Measurements from ENCODE around the gene CSRNP2. TPM values are rescaled to one million over a fixed set of nuclear protein-coding genes. Genes with fewer than 3 reads are reported as not detected.
A peak's percentile ranks its signal among the peaks of the same experiment; 100 is the strongest.

The CSRNP2 gene
- total RNA-seq, 3 donors from 2014 or later, result 16.8 to 29.5 (median 16.9) TPM

DNA sequence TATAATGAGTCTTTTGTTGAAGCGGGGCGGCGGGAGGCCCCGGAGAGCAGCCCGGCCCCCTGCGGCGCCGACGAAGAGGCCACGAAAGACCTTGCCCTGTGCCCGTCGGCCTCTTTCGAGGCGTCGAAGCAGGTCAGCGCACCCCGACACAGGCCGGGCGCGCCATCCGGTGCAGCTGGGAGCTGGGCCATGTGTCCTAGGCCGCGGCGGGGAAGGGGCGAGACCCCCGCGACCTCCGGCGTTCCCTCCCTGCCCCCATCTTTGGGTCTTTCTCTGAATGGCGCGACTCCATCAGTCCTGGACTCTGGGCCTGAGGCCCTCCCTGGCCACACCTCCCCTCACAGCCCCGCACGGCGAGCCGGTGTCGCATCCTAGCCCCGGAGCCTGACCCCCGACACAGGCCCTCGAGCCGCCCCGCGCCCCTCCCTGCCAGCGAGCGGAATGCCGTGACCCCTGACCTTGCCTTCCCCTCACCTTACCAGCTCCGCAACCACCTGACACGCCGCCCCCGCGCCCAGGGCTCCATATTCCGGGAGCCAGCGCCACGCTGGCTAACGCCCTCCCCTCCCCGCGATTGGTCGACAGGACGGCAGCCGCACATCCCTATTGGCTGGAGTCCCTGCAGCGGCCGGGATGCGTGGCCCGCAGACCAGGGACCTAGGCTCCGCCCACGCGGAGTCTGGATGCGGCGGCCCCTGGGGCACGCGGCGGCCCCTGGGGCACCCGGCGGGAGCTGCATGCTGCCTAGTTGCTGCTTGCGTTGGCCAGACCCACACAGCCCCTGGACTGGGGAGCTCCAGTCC, 57.4 kb downstream of the CSRNP2 start, which contains the start of gene SLC11A2:
TSS of gene SLC11A2 (minus strand) at position 549 of the 803 bp plus-strand sequence. CDS start 15,656 bp downstream, outside the sequence.
- DNase-seq (peak; percentile 96 to 97 (median 97)), ATAC-seq (peak; percentile 96)
- Histone ChIP-seq H3K36me3 (ENCODE audit: low read depth) (no peaks in the 10 kb centered on the region), H3K4me1 (ENCODE audit: low read depth) (peaks cover 12% of the 10 kb centered on the region), H3K9me3 (no peaks in the 10 kb centered on the region), H3K4me3 (peak within 1 kb of the TSS; percentile 79)
- intact Hi-C loops (cut with DNase I, micrococcal nuclease), result no loop called here
- TF ChIP-seq, protein P1, sequence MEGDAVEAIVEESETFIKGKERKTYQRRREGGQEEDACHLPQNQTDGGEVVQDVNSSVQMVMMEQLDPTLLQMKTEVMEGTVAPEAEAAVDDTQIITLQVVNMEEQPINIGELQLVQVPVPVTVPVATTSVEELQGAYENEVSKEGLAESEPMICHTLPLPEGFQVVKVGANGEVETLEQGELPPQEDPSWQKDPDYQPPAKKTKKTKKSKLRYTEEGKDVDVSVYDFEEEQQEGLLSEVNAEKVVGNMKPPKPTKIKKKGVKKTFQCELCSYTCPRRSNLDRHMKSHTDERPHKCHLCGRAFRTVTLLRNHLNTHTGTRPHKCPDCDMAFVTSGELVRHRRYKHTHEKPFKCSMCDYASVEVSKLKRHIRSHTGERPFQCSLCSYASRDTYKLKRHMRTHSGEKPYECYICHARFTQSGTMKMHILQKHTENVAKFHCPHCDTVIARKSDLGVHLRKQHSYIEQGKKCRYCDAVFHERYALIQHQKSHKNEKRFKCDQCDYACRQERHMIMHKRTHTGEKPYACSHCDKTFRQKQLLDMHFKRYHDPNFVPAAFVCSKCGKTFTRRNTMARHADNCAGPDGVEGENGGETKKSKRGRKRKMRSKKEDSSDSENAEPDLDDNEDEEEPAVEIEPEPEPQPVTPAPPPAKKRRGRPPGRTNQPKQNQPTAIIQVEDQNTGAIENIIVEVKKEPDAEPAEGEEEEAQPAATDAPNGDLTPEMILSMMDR (IDR thresholded peaks at IDR 0.05), result no peak

DNA sequence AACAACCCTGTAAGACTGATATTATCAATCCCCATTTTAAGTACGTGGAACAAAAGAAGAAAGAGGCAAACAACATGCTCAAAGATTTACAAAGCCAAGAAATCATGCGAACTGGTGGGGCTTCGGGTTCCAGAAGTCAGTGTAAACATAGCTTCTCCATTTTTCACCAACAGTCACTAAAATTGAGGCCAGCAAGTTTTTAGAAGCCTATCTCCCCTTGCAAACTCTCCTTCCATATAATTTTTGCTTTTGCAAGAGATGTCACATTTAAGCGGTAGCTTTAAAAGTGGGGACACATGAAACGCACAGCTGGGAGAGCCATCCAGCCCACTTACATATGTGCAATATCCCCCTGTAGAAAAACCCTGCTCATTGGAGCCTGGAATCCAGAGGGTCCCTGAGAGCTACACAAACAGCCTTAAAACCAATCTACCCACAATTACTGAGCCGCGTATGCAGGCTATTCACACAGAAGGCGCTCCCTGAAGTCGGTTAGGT, 58.0 kb downstream of the CSRNP2 start:
- Histone ChIP-seq H3K9me3 (no peaks in the 10 kb centered on the region), H3K36me3 (ENCODE audit: low read depth) (no peaks in the 10 kb centered on the region), H3K4me1 (ENCODE audit: low read depth) (peaks cover 12% of the 10 kb centered on the region), H3K4me3 (peak overlapping the region; percentile 79)
- TF ChIP-seq, protein P1 (IDR thresholded peaks at IDR 0.05), result no peak
- no peak for DNase-seq
- ATAC-seq, result no peak
- intact Hi-C loops (cut with DNase I, micrococcal nuclease), result no loop called here

DNA sequence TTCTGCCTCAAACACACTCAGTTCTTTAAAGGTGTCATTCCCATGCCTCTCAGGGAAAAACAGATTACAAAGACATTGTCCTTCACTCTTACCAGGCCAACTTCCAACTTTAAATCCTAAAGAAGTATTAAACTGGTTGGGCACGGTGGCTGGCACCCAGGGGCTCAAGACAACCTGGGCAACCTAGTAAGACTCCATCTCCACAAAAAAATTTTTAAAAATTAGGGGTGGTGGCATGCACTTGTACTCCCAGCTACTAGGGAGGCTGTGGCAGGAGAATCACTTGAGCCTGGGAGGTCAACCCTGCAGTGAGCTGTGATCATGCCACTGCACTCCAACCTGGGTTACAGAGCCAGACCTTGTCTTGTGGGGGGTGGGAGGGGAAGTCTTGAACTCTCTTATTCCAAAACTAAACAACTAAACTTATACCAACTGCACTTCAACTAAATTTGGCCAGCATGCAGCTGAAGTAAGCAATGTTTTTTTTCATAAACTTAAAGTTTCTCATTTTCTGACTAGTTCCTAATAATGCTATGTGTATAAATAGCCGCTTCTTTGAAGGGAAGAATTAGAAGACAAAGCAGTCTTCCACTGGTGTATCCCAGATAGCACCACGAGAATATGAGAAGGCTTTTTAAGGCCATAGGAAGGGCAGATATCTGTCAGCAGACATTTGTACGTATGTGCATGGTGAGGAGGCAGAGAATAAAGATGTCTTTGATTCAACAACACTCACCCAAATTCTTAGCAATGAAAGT, 59.6 kb downstream of the CSRNP2 start:
- H3K4me3 ChIP-seq, result no peak overlapping the region
- no peak for ATAC-seq
- no peaks in the 10 kb centered on the region for H3K9me3 ChIP-seq
- intact Hi-C loops (cut with DNase I, micrococcal nuclease), result no loop called here
- TF ChIP-seq, protein P1 (IDR thresholded peaks at IDR 0.05), result no peak
- H3K36me3 ChIP-seq (ENCODE audit: low read depth), result no peaks in the 10 kb centered on the region
- no peak for DNase-seq
- H3K4me1 ChIP-seq (ENCODE audit: low read depth), result peaks cover 12% of the 10 kb centered on the region

DNA sequence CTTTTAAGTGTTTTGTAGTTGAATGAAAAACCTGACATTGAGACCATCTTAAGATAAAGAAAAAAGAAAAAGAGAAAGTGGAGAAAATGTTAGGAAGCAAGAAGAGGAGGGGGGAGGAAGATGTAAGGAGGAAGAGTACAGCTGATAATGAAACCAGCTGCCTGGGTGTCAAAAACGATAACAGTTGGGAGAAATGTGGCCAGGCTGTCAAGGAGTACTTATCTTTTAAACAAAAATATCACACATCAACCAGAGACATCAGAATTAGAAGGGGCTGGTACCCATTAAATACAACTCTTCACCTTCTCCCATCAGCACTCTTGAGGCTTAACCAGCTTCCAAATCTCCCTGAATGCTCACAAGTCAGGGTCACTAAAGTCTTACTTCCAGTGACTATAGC, 61.7 kb downstream of the CSRNP2 start:
- peaks cover 7% of the 10 kb centered on the region for H3K4me1 ChIP-seq (ENCODE audit: low read depth)
- DNase-seq (no peak), ATAC-seq (no peak)
- H3K9me3 ChIP-seq, result no peaks in the 10 kb centered on the region
- TF ChIP-seq, protein P1 (IDR thresholded peaks at IDR 0.05), result no peak
- H3K4me3 ChIP-seq, result no peak overlapping the region
- H3K36me3 ChIP-seq (ENCODE audit: low read depth), result no peaks in the 10 kb centered on the region
- intact Hi-C loops (cut with DNase I, micrococcal nuclease), result no loop called here

DNA sequence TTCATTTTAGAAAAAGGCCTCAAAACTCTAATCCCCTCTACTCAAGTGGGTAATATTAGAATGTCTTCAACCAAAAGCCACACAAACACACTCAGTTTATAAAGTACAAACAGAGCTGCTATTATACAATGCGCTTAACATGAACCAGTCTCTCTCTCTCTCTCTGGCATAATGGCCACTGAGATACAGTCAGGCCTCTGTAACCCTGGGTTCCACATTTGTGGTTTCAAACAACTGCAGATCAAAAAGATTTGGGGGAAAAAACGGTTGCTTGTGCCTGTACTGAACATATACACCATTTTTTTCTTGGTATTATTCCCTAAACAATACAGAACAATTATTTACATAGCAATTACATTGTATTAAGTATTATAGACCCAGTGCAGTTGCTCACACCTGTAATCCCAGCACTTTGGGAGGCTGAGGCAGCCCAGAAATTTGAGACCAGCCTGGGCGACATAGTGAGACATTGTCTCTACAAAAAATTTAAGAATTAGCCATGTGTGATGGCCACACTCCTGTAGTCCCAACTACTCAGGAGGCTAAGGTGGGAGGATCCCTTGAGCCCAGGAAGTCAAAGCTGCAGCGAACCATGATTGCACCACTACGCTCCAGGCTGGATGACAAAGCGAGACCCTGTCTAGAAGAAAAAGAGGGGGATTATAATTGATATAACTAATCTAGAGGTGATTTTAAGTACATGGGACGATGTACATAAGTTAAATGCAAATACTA, 62.8 kb downstream of the CSRNP2 start:
- Histone ChIP-seq H3K4me3 (no peak overlapping the region), H3K36me3 (ENCODE audit: low read depth) (no peaks in the 10 kb centered on the region), H3K4me1 (ENCODE audit: low read depth) (peaks cover 7% of the 10 kb centered on the region), H3K9me3 (no peaks in the 10 kb centered on the region)
- TF ChIP-seq, protein P1 (IDR thresholded peaks at IDR 0.05), result no peak
- intact Hi-C loops (cut with DNase I, micrococcal nuclease), result no loop called here
- ATAC-seq, result no peak
- no peak for DNase-seq
